BE2C (cell line): ENCODE measurements around the gene CREB5.
"Not testable (repeated sequence)": the region's sequence is repeated elsewhere in the genome, so short reads cannot be mapped to it uniquely, and the experiment has no call there.

ENCODE experiments used
- DNase-seq: peaks from one replicate; pipeline ENCODE4 v3.0.0-alpha.2; 2020
- H3K27me3 ChIP-seq: fragments of 250-450 bp; sonication (Bioruptor Pico); 2 replicates; pipeline ENCODE4 v1.5.1; 2020; ENCODE audit warnings: mild to moderate bottlenecking
- H3K36me3 ChIP-seq: fragments of 250-450 bp; sonication (Bioruptor Pico); 2 replicates; pipeline ENCODE4 v1.5.1; 2020; ENCODE audit warnings: mild to moderate bottlenecking
- H3K4me1 ChIP-seq: fragments of 250-450 bp; sonication (Bioruptor Pico); 2 replicates; pipeline ENCODE4 v1.5.1; 2020
- H3K4me3 ChIP-seq: 2 replicates; pipeline ENCODE4 v1.5.1; 2011; ENCODE audit warnings: low read depth, low read length
- H3K9me3 ChIP-seq: fragments of 250-450 bp; sonication (Bioruptor Pico); 2 replicates; pipeline ENCODE4 v1.5.1; 2020
- CTCF ChIP-seq: IDR thresholded peaks from 2 replicates; pipeline ENCODE4 v1.5.1; 2012; ENCODE audit warnings: mild to moderate bottlenecking, low read depth, low read length

CREB5 gene

DNA sequence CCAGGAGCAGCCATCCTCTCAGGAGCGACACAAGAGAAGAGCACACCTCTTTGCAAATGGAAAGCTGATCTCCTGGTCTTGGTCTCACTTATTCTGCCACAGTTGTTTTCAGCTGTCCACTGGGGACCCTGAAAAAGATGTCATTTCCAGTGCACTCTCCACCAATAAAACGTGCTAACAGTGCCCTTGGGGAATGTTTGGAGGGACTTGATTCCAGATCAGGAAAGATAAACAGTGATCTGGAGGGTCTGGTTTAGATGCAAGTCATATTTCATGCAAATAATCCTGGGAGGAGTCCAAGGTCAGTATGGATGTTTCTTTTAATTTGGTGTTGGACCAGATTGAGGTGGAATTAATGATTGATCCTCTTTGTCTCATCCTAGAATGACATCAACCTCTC lies 185.0 kb downstream of the CREB5 start:
- H3K9me3 ChIP-seq, result no peaks in the 10 kb centered on the region
- no peak for DNase-seq
- TF ChIP-seq CTCF, result no peak
- H3K27me3 ChIP-seq, result no peaks in the 10 kb centered on the region
- H3K36me3 ChIP-seq, result no peaks in the 10 kb centered on the region
- peaks cover 8% of the 10 kb centered on the region; the same call in 1 of the 2 replicates for H3K4me1 ChIP-seq
- H3K4me3 ChIP-seq, result no peak overlapping the region

GRCh38 chr7:28598037-28598436 lies 185.7 kb downstream of the CREB5 start:
- not testable (repeated sequence) for H3K27me3 ChIP-seq, DNase-seq, H3K4me3 ChIP-seq, H3K4me1 ChIP-seq, H3K9me3 ChIP-seq, H3K36me3 ChIP-seq

- no peak for DNase-seq
- TF ChIP-seq CTCF, result no peak
- H3K9me3 ChIP-seq, result no peaks in the 10 kb centered on the region
- no peaks in the 10 kb centered on the region for H3K27me3 ChIP-seq
- H3K4me1 ChIP-seq, result peaks cover 8% of the 10 kb centered on the region; the same call in 1 of the 2 replicates
- H3K4me3 ChIP-seq, result no peak overlapping the region
- H3K36me3 ChIP-seq, result no peaks in the 10 kb centered on the region
These were observed 186.3 kb downstream of the CREB5 start for GRCh38 chr7:28598586-28598985.

DNA sequence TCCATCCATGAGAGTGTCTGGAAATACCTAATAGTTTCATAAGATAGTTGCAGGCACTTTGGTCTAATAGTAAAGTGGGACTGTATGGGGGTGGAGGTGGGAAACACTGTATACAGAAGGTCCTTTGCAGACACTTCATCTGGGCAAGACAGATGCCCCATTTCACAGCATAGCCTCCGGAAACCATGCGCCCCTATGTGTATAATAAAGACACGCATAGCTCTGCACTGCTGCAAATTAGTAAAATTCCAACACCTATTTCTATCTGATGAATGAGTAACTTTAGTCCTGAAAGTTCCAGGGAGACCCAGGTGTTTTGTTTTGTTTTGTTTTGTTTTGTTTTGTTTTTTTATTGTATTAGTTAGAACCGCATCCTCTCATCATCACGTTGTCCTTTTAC lies 187.1 kb downstream of the CREB5 start:
- no peaks in the 10 kb centered on the region for H3K36me3 ChIP-seq
- H3K9me3 ChIP-seq, result no peaks in the 10 kb centered on the region
- H3K4me1 ChIP-seq, result peaks cover 8% of the 10 kb centered on the region; the same call in 1 of the 2 replicates
- no peaks in the 10 kb centered on the region for H3K27me3 ChIP-seq
- no peak for TF ChIP-seq CTCF
- no peak for DNase-seq
- H3K4me3 ChIP-seq, result no peak overlapping the region

DNA sequence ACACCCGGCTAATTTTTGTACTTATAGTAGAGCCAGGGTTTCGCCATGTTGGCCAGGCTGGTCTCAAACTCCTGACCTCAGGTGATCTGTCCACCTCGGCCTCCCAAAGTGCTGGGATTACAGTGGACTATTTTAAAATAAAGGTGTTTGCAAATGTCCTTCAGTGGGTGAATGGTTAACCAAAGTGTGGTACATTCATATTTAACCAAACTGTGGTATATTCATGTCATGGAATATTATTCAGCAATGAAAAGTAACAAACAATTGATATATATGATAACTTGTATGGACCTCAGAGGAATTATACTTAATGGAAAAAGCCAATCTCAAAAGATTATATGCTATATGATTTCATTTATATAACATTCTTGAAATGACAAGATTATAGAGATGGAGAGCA lies 190.0 kb downstream of the CREB5 start:
- Histone ChIP-seq H3K4me3 (no peak overlapping the region), H3K27me3 (no peaks in the 10 kb centered on the region), H3K4me1 (peaks cover 4% of the 10 kb centered on the region; the same call in 1 of the 2 replicates), H3K9me3 (no peaks in the 10 kb centered on the region), H3K36me3 (no peaks in the 10 kb centered on the region)
- no peak for DNase-seq
- no peak for TF ChIP-seq CTCF

GRCh38 chr7:28605427-28606085 lies 193.2 kb downstream of the CREB5 start:
- no peak overlapping the region for H3K4me3 ChIP-seq
- H3K4me1 ChIP-seq, result 0 out of 2 replicates have a peak, but pooled peaks cover 4% of the 10 kb centered on the region
- TF ChIP-seq CTCF, result no peak
- H3K36me3 ChIP-seq, result no peaks in the 10 kb centered on the region
- H3K9me3 ChIP-seq, result no peaks in the 10 kb centered on the region
- no peak for DNase-seq
- no peaks in the 10 kb centered on the region for H3K27me3 ChIP-seq
